Measurements from ENCODE around the gene EIF5A.

GRCh38 chr17:7329374-7329996, 22.1 kb downstream of the EIF5A start:
- no peak for TF ChIP-seq MYC (IDR thresholded peaks at IDR 0.05; ENCODE audit: borderline replicate concordance, low read length)
- no peak for TF ChIP-seq CTCF (IDR thresholded peaks at IDR 0.05)
- peak; percentile 29; the same call in 1 of the 2 replicates for TF ChIP-seq USF2 (IDR thresholded peaks at IDR 0.05)
- TF ChIP-seq NPAS2 (CRISPR knock-in tag; IDR thresholded peaks at IDR 0.05; ENCODE audit: borderline replicate concordance) = no peak

Measured in A549 (cell line).